GM18870 (cell line): ENCODE measurements around the gene STX18.
"Not testable (repeated sequence)": the region's sequence is repeated elsewhere in the genome, so short reads cannot be mapped to it uniquely, and the experiment has no call there.

ENCODE experiments used
- ATAC-seq: cut with Tn5 transposase; IDR thresholded peaks from one replicate; pipeline ENCODE4 v1.9.1; 2021; ENCODE audit warnings: moderate library complexity; ENCODE audit not compliant: unreplicated experiment

Gene STX18

GRCh38 chr4:4481399-4481994 lies 60.4 kb downstream of the STX18 start:
- ATAC-seq: no peak

DNA sequence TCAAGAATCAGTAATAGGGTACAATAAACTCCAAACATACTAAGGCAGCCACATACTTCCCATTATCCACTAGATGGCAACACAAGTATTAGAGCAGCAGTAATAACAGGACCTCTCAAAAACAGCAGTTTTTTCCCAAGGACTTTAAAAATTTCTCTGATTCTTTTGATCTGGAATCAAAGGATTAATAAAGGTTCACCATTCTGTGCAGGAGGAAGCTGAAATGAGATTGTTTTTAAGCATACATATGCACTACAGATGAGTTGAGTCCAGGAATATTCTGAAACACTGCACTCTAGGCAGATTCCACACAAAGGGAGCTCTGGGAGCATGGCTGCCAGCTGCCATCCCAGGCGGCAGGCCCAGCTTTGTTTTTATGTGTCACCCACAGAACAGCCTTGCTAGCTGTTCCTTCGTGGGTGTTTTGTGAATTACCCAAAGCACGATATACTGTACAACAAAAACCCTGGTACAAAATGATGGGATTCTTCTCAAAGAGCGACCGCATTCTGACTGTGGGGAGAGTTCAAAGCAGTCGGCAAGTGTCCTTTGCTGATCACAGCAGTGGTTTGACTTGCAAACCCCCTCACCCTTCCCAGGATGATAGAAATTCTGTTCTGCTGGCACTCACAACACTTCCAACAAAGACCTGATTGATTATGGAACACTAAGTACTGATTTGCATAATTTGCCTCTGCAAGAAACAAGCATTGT lies 61.0 kb downstream of the STX18 start:
- no peak for ATAC-seq

DNA sequence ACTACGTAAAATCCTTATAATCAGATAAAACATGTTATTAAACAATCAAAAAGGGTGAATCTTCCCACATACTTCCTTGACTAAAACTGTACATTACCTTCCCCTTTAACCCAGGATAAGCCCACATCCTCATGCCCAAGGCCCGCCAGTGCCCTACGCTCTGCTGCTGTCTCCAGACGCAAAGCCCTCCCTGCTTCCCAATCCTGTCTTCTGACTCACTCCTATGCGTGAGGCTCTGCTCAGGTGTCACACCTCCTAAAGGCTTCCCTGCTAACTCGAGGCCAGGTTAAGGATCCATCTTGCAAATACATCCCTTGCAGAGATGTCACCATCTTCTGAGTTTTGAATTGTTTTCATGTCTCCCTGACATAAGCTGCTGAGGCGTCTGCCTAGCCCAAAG lies 61.6 kb downstream of the STX18 start:
- ATAC-seq: no peak

GRCh38 chr4:4479366-4479765 lies 62.5 kb downstream of the STX18 start:
- no peak for ATAC-seq

DNA sequence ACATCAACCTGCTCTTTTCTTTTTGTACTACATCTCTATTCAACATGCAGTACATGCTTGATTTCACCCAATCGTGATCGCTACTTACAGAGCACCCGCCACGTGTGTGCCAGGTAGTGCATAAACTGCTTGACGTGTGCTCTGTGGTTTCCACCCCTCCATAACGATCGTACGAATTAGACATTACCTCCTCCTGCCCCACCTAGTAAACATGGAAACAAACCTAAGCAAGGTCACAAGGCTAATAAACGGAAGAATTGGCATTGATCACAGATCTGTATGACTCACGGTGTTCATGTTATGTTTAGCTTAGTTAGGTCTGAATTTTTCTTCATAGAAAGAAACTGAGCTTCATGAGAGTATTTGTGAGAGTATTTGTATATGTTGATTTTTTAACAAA lies 64.1 kb downstream of the STX18 start:
- ATAC-seq: no peak

DNA sequence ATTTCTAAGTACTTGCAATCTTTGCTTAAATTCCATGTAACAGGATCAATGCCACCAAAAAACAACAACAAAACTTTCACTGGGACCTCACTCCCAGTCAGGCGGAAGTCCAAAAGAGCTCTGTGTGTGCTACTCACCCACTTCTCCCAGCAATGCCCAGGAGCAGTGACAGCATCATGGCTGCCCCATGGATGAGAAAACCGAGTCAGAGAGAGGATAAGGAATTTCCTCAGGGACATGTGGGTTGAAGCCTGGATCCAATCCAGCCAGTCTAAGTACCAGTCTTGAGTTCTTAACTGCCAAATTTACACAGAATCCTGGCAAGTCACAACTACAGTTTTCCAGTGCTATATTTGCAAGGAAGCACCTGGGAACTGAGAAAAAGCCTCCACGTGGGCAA lies 64.5 kb downstream of the STX18 start:
- no peak for ATAC-seq

DNA sequence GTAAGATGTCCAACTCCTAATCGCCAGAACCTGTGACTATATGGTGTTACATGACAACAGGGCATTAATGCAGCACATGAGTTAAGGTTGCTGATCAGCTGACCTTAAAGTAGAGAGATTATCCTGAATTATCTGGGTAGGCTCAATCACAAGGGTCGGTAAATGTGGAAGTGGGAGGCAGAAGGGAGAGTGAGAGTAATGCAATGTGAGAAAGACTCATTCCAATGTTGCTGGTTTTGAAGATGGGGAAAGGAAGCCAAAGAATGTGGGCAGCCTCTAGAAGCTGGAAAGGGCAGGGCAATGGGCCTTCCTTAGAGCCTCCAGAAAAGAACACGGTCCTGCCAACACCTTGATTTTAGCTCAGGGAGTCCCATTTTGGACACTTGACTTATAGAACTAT lies 67.4 kb downstream of the STX18 start:
- ATAC-seq: no peak

DNA sequence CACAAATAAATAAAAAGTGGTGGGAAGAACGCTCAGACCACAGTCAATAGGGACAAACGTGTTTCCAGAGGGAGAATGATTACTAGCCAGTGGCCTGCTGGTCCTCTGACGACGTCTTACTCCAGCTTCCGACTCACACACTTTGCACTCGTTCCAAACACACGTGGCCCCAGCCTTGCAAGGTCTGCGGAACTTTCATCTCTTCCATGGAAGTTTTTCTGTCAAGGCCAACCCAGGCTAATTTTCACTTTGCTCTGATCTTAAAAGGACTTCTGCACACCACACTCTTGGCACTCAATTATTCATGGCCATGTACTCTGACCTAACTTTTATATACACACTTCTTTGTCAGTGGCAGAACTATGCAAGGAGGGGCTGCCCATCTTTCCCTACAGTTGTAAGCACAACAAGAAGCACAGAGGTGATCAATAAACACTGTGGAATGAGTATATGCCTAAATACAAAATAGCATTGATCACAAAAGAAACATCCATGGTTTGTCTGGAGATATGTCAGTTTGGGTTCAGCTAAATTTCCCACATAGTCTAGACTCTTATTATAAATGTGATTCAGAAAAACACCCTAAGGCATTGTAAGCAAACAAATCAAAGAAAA lies 69.4 kb downstream of the STX18 start:
- ATAC-seq: no peak

GRCh38 chr4:4471195-4471594 lies 70.7 kb downstream of the STX18 start:
- ATAC-seq: no peak

GRCh38 chr4:4470208-4470607 lies 71.6 kb downstream of the STX18 start:
- ATAC-seq: no peak

DNA sequence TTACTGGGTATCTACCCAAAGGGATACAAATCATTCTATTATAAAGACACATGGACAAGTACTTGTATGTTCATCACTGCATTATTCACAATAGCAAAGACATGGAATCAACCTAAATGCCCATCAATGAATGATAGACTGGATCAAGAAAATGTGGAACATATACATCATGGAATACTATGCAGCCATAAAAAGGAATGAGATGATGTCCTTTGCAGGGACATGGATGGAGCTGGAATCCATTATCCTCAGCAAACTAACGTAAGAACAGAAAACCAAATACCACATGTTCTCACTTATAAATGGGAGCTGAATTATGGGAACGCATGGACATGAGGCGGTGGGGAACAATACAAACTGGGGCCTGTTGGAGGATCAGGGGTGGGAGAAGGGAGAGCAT lies 76.6 kb downstream of the STX18 start:
- ATAC-seq: not testable (repeated sequence)

- ATAC-seq: no peak
These were observed 78.9 kb downstream of the STX18 start for GRCh38 chr4:4462970-4463369.

DNA sequence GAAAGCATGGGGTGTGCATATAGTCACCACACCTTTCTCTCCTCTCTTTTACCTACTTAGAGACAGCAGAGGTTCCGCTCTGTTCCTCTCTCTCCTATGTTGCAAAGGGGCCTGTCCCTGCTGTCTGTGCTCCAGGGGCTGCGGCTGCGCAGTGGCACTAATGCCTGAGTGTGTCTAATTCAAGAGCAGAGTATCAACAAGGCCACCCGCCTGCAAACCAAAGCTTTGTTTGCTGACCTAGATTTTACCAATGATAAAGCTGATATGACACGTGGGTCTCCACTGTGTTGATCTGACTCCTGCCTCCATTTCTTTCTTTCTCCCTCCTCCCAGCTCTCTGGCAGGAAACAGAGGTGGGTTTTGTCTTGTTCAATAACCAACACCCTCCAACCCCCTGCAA lies 80.0 kb downstream of the STX18 start:
- ATAC-seq: no peak

GRCh38 chr4:4461178-4461577 lies 80.7 kb downstream of the STX18 start:
- ATAC-seq: no peak

- no peak for ATAC-seq
These were observed 81.1 kb downstream of the STX18 start for GRCh38 chr4:4460759-4461158.

GRCh38 chr4:4459181-4459580 lies 82.7 kb downstream of the STX18 start:
- no peak for ATAC-seq

GRCh38 chr4:4457803-4458553 lies 83.9 kb downstream of the STX18 start:
- no peak for ATAC-seq

DNA sequence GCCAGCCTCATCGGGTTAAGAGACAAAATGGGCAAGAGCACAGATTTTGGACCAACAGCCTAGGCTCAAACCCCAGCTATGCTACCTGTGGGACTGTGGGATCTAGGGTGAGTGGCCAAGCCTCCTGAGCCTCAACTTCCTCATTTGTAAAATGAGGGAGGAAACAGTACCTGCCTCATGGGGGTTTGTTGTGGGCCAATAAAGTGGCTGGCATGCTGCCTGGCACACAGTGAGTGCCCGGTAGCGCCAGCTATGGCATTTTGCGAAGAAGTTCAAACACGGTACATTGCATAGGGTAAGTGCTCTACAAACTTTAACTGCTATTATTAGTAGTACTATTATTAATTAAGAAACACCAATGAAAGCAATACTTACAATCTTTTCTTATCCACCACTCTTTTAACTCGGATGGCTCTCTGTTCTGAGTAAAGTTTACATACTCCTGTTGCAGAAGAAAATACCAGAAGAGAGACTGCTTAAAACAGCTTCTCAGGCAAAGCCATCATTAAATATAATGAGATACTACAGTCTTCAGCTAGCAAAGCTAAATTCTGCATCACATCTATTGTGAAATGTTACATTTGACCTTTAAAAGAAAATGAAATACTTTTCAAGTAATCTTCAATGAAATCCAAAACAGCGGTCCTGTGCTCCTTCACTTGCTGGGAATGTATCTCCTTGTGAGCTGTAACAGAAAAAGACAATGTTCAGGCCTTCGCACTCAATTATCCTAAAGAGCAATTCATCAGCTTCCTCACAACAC lies 84.9 kb downstream of the STX18 start:
- ATAC-seq: no peak

GRCh38 chr4:4456351-4456750 lies 85.5 kb downstream of the STX18 start:
- ATAC-seq: no peak

DNA sequence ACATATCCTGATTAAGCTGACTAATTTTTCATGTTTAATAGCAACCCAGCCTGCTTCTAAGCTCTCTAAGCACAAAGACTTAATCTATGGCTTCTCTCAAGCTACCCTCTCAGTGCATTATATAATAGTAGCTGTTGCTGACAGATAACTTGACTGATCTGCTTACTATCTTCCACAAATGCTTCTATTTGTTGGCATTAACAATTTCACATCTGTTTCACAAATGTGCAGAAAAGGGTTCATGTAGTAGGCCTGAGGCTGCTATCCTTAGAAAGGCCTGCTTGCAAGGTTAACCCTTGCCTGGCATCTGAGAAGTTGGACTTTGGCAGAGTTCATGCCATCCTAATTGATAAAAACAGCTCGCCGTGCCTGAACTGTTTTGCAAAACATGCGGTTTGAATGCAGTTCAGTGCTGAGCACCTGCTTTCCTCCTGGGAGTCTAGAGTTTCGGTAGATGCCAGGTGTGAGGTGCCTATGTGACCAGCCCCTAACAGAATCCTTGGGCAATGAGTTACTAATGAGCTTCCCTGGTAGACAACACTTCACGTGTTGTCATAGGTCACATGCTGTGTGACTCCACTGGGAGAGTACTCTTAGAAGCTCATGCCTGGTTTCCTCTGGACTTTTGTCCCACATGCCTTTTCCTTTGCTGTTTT lies 86.5 kb downstream of the STX18 start:
- ATAC-seq: peak; percentile 81

DNA sequence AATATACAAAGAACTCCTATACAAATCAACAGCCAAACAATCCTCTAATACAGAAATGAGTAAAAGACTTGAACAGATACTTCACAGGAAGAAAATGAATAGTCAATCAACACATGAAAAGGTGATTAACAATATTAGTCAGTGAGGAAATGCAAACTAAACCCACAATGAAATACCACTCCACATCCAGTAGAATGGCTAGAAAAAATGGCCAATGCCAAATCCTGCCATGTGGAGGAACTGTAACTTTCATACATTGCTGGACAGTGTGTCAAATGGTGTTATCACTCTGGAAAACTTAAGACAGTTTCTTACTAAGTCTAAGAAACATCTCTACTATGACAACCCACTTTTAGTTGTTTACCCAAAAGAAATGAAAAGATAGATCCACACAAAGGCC lies 95.4 kb downstream of the STX18 start:
- no peak for ATAC-seq
